ENCODE data around the gene ABCA12.

GRCh38 chr2:215027779-215028178 lies 110.6 kb downstream of the ABCA12 start:
- TF ChIP-seq CTCF (IDR thresholded peaks at IDR 0.05 in 2 of 3, conservative IDR thresholded peaks at IDR 0.05 in 1 of 3; ENCODE audit: borderline replicate concordance in 1 of 3, insufficient read depth in 1 of 3, low read depth in 2 of 3, low read length in 2 of 3) (no peak), ZNF274 (IDR thresholded peaks at IDR 0.05; ENCODE audit: low read depth, low read length) (no peak), EZH2 (IDR thresholded peaks at IDR 0.05) (no peak), FOSL1 (IDR thresholded peaks at IDR 0.05; ENCODE audit: low read depth) (no peak), POLR2AphosphoS5 (IDR thresholded peaks at IDR 0.05; ENCODE audit: low read depth, low read length) (no peak), CEBPB (IDR thresholded peaks at IDR 0.05; ENCODE audit: low read depth) (no peak), POLR2A (IDR thresholded peaks at IDR 0.05; ENCODE audit: borderline replicate concordance, extremely low read depth, insufficient read depth, insufficient read length) (no peak), RAD21 (IDR thresholded peaks at IDR 0.05; ENCODE audit: low read depth) (no peak), JUND (IDR thresholded peaks at IDR 0.05) (no peak), YY1 (IDR thresholded peaks at IDR 0.05; ENCODE audit: extremely low read depth, insufficient replicate concordance, low read depth, low read length) (no peak)

Measured in HCT116 (cell line).